Stimulated activated naive CD4-positive, alpha-beta T cell (primary cell): Measurements from ENCODE around the gene NAXD.

Experiments
- DNase-seq, 6 experiments: peaks; one replicate each; lab custom pipeline; 2025; lab: John Stamatoyannopoulos, UW

Gene NAXD

GRCh38 chr13:110644892-110645521 is 29.7 kb downstream of the NAXD start:
- DNase-seq = peak; percentile 7 to 58 (median 36)

DNA sequence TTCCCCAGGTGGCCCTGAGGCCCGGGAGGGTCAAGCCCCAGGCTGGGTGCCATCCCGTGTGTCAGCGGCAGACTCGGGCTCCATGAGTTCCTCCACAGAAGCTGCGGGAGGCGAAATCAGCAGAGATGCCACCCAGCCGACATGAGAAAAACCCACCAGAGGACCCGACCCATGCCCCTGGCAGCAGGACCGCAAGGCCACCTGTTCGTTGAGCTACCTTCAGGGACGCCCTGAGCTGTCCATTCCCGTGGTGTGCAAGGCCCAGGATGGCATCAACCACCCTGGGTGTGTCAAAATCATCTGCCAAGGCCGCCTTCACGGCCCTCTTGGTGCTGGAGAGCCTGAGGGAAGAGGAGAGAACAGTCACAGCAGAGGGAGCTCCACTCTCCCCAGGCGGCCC is 30.4 kb downstream of the NAXD start:
- DNase-seq = no peak

DNA sequence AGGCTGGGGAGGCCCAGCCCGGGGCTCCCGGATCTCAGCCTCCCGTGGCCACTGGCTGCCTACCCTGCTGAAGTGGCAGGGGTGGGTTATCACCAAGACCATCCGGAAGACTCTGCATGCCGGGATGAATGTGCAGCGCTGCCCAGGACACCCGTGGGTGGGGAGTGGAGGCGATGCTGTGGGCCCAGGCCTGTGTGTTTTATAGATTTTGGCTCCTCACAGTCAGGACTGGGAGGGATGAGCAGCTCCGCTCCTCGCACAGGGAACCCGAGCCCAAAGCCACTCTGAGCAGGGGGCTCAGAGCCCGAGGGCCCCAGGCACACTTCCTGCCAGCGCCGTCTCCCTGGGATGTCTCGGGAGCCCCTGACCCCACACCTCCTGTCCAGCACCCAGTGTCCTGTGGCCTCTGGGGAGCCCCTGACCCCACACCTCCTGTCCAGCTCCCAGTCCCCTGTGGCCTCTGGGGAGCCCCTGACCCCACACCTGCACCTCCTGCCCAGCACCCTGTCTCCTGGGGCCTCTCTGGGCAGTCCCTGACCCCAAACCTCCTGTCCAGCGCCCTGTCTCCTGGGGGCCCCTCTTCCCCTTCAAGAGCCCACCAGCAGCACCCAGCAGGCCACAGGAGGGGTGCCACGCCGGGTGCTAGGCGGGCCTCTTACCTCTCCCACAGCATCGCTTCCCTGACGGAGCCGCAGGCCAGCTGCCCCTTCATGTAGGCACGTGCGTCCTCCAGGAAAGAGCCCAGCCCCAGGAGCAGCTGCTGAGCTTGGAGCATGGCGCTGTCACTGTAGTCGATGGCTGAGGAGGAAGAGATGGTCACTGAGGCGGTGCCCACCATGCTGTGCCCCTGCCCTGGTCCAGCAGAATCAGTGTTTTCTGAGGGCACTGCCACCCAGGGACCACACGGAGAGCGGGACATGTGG is 31.4 kb downstream of the NAXD start:
- no peak for DNase-seq

GRCh38 chr13:110647365-110647737 is 32.0 kb downstream of the NAXD start:
- no peak for DNase-seq

DNA sequence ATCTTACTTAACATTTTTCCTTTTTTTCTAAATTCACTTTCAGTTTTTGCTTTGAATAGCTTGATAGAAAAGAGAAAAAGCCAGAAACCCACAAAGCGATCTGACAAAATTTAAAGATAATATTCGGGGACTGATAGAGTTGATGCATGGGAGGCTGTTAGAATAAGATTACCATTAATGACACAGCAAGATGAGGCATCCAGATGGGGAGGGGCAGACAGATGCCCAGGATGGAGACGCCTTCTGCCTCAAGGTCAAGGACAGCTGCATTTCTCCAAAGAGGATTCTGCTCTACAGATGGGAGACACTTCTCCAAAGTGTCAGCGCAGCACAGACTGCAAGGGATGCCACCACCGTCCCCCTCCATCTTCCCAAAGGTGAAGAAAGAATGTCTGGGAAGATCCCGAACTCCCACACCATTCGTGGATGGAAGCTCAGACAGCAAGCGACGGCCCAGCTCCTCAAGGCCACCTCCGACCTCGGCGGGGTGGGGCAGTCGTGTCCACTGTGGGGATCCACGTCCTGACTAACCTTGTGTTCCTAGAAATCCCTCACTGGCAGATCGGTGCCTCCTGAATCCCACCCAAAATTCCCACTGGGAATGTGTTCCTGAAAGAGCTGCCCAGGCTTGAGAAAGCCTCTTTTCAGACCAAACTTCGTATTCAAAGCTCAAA is 32.9 kb downstream of the NAXD start:
- DNase-seq = no peak

- no peak for DNase-seq
Measured at GRCh38 chr13:110648848-110649421, 33.6 kb downstream of the NAXD start.

- DNase-seq = no peak
Measured at GRCh38 chr13:110649551-110649950, 34.2 kb downstream of the NAXD start.

DNA sequence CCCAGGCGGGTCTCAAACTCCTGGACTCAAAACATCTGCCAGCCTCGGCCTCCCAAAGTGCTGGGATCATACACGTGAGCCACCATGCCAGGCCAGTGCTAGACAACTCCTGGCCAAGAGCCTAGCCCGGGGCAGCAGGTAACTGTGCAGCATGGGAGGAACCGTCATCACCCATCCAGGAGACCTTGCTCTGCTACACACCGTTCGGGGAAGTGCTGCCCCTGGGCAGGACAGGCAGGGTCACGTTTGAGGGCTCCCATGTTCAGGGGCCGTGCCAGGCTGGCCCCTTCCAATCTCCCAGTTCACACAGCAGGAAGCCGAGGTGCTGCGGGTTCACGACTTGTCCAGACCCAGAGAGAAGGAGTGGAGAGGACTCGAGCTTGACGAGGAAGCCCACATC is 35.1 kb downstream of the NAXD start:
- DNase-seq = no peak

DNA sequence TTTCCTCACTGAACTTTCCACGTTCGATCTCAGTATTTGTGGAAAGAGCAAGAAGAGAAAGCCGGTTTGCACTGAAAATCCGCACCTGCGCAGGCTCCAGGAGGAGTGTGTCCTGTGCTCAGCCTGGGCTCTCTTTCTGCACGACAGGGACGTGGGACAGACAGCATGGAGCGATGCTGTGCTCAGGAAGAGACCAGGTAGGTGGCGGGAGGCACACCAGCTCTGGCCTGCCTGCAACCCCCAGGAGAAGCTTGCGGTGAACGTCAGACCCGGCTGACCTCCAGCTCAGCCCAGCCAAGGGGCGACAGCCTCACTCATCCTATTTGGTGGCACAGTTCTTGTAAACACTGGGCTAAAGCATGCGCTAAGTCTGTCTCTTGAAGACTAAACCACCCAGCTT is 35.9 kb downstream of the NAXD start:
- no peak for DNase-seq

DNA sequence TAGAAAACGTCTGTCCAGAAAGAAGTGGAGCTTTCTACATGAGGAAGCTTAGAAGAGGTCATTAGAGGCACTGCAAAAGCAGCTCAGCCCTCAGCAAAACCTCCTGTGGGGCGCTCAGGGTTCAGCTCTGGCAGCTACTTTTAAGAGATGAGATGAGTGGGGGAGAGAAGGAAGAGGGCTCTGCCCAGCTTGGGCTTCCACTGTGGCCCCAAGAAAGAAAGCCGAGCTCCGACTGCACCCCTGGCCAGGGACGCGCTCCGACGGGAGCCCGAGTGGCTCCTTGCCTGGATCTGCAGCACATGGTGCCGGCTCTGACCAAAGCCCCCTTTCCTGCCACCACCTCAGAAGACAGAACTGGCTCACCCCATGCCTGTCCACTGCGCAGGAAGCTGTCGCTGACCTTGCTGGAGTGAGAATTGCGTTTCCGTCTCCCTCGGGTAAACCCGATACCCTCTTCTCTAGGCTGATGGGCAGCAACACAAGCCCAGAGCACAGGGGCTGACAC is 36.4 kb downstream of the NAXD start:
- no peak for DNase-seq

GRCh38 chr13:110652231-110652730 is 36.9 kb downstream of the NAXD start:
- no peak for DNase-seq

- no peak for DNase-seq
Measured at GRCh38 chr13:110652764-110653163, 37.4 kb downstream of the NAXD start.

- DNase-seq = no peak
Measured at GRCh38 chr13:110653271-110653670, 37.9 kb downstream of the NAXD start.

DNA sequence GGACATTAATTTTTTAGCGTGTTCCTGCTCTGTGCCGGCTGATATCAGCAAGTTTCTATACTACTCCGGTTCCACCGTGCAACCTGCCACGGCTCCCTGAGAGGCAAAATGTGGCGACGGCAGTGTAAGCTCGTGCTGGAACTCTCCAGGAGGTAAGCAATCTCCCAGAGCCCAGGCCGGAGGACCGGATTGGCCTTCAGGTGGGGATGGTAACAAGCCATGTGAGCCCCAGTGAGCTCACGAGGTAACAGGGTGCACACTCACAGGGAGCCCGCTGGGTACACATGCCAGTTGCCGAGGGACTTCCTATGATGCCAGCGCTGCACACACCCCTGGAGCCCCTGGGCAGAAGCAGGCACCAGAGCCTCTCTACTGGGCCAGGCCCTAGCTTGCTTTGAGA is 38.5 kb downstream of the NAXD start:
- no peak for DNase-seq

DNA sequence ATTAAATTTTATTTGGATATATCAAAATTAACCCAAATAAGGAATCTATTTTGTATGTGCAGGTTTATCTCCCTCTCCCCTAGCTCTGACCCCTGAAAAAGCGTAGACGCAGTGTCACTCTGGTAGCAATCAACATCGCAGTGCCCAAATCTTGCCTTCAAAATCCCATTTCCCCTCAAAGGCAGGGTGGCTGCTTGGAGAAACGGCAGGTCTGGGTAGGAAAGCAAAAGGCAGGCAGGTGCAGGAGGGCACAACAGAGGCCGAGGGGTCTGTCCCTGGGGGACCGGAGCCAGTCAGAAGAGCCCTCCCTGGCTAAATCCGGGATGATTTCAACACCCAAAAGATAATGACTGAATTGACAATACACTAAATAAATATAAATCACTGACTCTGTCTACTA is 41.9 kb downstream of the NAXD start:
- DNase-seq = no peak

DNA sequence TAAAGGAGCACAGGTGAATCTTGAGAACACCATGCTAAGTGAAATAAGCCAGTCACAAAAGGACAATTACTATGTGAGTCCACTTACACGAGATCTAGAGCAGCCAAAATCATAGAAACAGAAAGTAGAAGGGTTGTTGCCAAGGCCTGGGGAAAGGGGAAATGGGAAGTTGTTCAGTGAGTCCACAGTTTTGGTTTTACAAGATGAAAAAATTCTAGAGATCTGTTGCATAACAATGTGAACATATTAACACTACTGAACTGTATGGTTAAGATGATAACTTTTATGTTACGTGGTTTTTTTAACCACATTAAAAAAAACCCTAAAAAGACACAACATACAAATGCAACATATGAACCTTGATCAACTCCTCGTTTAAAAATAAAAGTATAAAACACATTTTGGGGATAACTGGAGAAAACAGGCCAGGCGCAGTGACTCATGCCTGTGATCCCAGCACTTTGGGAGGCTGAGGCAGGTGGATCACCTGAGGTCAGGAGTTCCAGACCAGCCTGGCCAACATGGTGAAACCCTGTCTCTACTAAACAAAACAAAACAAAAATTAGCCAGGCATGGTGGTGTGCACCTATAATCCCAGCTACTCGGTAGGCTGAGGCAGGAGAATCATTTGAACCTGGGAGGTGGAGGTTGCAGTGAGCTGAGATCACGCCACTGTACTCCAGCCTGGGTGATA is 43.0 kb downstream of the NAXD start:
- DNase-seq = peak in 3 of 6 experiments; percentile 11 to 25 (median 22)

- DNase-seq = no peak
Measured at GRCh38 chr13:110661256-110661655, 45.9 kb downstream of the NAXD start.

GRCh38 chr13:110662091-110662490 is 46.7 kb downstream of the NAXD start:
- no peak for DNase-seq

- DNase-seq = no peak
Measured at GRCh38 chr13:110662777-110663443, 47.6 kb downstream of the NAXD start.

DNA sequence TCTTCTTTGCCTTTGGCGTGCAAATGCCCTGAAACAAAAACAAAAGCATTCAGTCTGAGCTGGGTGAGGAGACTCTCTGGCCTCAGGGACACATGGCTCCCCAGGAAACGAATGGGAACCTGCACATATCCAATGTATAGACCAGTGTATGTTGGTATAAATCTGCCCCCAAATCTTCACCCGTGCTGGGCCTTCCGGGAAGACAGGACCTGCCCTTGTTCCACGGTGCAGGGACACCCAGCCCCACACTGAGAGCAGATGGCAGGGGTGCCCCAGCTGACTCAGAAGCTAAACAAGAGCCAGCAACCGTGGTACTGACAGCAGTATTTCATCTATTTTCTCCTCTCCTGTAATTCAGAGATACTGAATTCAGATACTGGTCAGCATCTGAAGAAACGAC is 48.1 kb downstream of the NAXD start:
- DNase-seq = no peak

- DNase-seq = no peak
Measured at GRCh38 chr13:110664041-110664440, 48.7 kb downstream of the NAXD start.
